HepG2 (cell line): ENCODE results near the gene BSG.

Source experiments
- ATAD3A ChIP-seq: sonication (generic); formaldehyde crosslinking; IDR thresholded peaks from 2 replicates; pipeline ENCODE4 v1.4.0; 2020; ENCODE audit warnings: missing genetic modification reagents
- CREB1 ChIP-seq, 2 experiments: fragments of 450-650 bp in 1 of 2; IDR thresholded peaks; 2 replicates each; pipeline ENCODE4 v1.6.1; 2016 to 2017; ENCODE audit warnings: control low read depth in 1 of 2, mild to moderate bottlenecking in 1 of 2, missing compliant biosample characterization in 1 of 2, missing genetic modification characterization in 1 of 2
- DR1 ChIP-seq: sonication (generic); formaldehyde crosslinking; IDR thresholded peaks from 2 replicates; pipeline ENCODE4 v1.8.0; 2021; ENCODE audit warnings: mild to moderate bottlenecking, missing genetic modification reagents, inconsistent platforms
- HNRNPLL ChIP-seq: fragments of 200-400 bp; formaldehyde crosslinking; IDR thresholded peaks from 2 replicates; pipeline ENCODE4 v1.6.1; 2017; ENCODE audit warnings: mild to moderate bottlenecking, low read depth, low read length; ENCODE audit not compliant: poor library complexity, severe bottlenecking
- KDM3A ChIP-seq: IDR thresholded peaks from 2 replicates; pipeline ENCODE4 v1.6.1; 2018; ENCODE audit warnings: low read depth, missing compliant biosample characterization
- NR2F6 ChIP-seq, 2 experiments: IDR thresholded peaks; 2 replicates each; pipeline ENCODE4 v1.6.1; 2016; ENCODE audit warnings: antibody characterized with exemption in 1 of 2, mild to moderate bottlenecking in 1 of 2
- POLR2AphosphoS5 ChIP-seq: IDR thresholded peaks from 2 replicates; pipeline ENCODE4 v1.6.1; 2012; ENCODE audit warnings: low read depth, low read length
- SOX13 ChIP-seq, 3 experiments: fragments of 450-650 bp in 1 of 3; sonication (generic) in 1 of 3; formaldehyde crosslinking in 1 of 3; IDR thresholded peaks in 2 of 3; conservative IDR thresholded peaks in 1 of 3; 2 replicates each; pipeline versions ENCODE4 v1.5.0 to v1.6.1; 2016 to 2020; ENCODE audit warnings: antibody characterized with exemption in 1 of 3, mild to moderate bottlenecking in 1 of 3, missing compliant biosample characterization in 1 of 3, missing genetic modification reagents in 1 of 3, moderate library complexity in 1 of 3
- ZBTB1 ChIP-seq: sonication (generic); formaldehyde crosslinking; IDR thresholded peaks from 2 replicates; pipeline ENCODE4 v1.4.0; 2020; ENCODE audit warnings: missing genetic modification reagents, borderline replicate concordance
- ZC3H4 ChIP-seq: sonication (generic); formaldehyde crosslinking; IDR thresholded peaks from 2 replicates; pipeline ENCODE4 v1.4.0; 2020; ENCODE audit warnings: missing genetic modification reagents, borderline replicate concordance
- ZNF83 ChIP-seq: sonication (generic); formaldehyde crosslinking; IDR thresholded peaks from 2 replicates; pipeline ENCODE4 v1.4.0; 2020; ENCODE audit warnings: missing genetic modification reagents, mild to moderate bottlenecking, borderline replicate concordance
- TF ChIP-seq, protein P1 (sequence below): sonication (generic); formaldehyde crosslinking; IDR thresholded peaks from 2 replicates; pipeline ENCODE4 v1.5.0; 2020; ENCODE audit warnings: mild to moderate bottlenecking, missing genetic modification reagents, moderate library complexity
- TF ChIP-seq, protein P2 (sequence below): IDR thresholded peaks from 2 replicates; pipeline ENCODE4 v1.6.1; 2016; ENCODE audit warnings: low read depth, borderline replicate concordance
- TF ChIP-seq, protein P3 (sequence below): IDR thresholded peaks from 2 replicates; pipeline ENCODE4 v1.6.1; 2012; ENCODE audit warnings: inconsistent platforms

DNA sequence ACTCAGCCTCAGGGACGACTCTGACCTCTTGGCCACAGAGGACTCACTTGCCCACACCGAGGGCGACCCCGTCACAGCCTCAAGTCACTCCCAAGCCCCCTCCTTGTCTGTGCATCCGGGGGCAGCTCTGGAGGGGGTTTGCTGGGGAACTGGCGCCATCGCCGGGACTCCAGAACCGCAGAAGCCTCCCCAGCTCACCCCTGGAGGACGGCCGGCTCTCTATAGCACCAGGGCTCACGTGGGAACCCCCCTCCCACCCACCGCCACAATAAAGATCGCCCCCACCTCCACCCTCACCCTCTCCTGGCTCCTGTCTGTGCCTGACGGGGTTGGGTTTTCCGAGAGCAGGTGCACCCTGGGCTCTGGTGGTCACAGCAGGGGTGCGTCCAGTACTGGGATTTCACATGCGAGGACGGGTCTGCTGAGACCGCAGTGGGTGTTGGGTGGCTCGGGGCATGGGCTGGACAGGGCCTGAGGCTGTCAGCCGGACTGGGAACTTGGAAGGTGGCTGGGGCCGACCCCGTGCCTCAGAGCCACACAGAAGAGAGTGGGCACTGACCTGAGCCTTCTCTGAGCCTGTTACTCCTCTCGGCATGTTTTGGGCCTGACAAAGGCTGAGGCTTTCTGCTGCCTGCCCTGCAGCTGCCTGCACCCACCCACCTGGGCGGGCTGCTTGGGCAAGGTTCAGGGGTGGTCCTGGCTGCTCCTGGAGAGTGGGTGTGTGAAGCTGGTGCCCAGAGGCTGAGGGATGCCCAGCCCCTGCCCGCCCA, 11.0 kb downstream of the BSG start:
- TF ChIP-seq, protein P1, sequence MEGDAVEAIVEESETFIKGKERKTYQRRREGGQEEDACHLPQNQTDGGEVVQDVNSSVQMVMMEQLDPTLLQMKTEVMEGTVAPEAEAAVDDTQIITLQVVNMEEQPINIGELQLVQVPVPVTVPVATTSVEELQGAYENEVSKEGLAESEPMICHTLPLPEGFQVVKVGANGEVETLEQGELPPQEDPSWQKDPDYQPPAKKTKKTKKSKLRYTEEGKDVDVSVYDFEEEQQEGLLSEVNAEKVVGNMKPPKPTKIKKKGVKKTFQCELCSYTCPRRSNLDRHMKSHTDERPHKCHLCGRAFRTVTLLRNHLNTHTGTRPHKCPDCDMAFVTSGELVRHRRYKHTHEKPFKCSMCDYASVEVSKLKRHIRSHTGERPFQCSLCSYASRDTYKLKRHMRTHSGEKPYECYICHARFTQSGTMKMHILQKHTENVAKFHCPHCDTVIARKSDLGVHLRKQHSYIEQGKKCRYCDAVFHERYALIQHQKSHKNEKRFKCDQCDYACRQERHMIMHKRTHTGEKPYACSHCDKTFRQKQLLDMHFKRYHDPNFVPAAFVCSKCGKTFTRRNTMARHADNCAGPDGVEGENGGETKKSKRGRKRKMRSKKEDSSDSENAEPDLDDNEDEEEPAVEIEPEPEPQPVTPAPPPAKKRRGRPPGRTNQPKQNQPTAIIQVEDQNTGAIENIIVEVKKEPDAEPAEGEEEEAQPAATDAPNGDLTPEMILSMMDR, result no peak
- TF ChIP-seq ZBTB1 (CRISPR knock-in tag) (no peak), ZNF83 (no peak), ATAD3A (CRISPR knock-in tag) (no peak), NR2F6 (IDR thresholded peaks at IDR 0.05) (no peak), NR2F6 (CRISPR knock-in tag; IDR thresholded peaks at IDR 0.05) (no peak), DR1 (CRISPR knock-in tag) (no peak), POLR2AphosphoS5 (peak; percentile 38), HNRNPLL (no peak), CREB1 (IDR thresholded peaks at IDR 0.05) (no peak), CREB1 (CRISPR knock-in tag; IDR thresholded peaks at IDR 0.05) (no peak), SOX13 (IDR thresholded peaks at IDR 0.05) (no peak), SOX13 (CRISPR knock-in tag; conservative IDR thresholded peaks at IDR 0.05 in 1 of 2, IDR thresholded peaks at IDR 0.05 in 1 of 2) (no peak), ZC3H4 (no peak), KDM3A (CRISPR knock-in tag) (no peak)
- TF ChIP-seq, protein P2, sequence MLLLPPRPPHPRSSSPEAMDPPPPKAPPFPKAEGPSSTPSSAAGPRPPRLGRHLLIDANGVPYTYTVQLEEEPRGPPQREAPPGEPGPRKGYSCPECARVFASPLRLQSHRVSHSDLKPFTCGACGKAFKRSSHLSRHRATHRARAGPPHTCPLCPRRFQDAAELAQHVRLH, result no peak
- TF ChIP-seq, protein P3, sequence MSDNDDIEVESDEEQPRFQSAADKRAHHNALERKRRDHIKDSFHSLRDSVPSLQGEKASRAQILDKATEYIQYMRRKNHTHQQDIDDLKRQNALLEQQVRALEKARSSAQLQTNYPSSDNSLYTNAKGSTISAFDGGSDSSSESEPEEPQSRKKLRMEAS, result no peak
